Parathyroid adenoma (tissue), 2 donors: ENCODE results near the gene RANBP3L.
"Not testable (repeated sequence)": the region's sequence is repeated elsewhere in the genome, so short reads cannot be mapped to it uniquely, and the experiment has no call there.

ENCODE experiments used
- H2AFZ ChIP-seq: fragments of 300-600 bp; sonication (generic); one replicate; pipeline ENCODE4 v1.7.0; 2017; ENCODE audit warnings: antibody characterized with exemption, mild to moderate bottlenecking
- H3K27ac ChIP-seq: fragments of 300-600 bp; sonication (generic); one replicate; pipeline ENCODE4 v1.7.0; 2017
- H3K27me3 ChIP-seq: fragments of 300-600 bp; sonication (generic); one replicate; pipeline ENCODE4 v1.7.0; 2017; ENCODE audit warnings: low read length; ENCODE audit not compliant: control insufficient read depth, insufficient read depth
- H3K36me3 ChIP-seq: fragments of 300-600 bp; sonication (generic); one replicate; pipeline ENCODE4 v1.7.0; 2017; ENCODE audit warnings: low read length; ENCODE audit not compliant: control insufficient read depth, insufficient read depth
- H3K4me1 ChIP-seq: fragments of 300-600 bp; sonication (generic); one replicate; pipeline ENCODE4 v1.7.0; 2017; ENCODE audit warnings: control low read depth
- H3K4me2 ChIP-seq: fragments of 300-600 bp; sonication (generic); one replicate; pipeline ENCODE4 v1.7.0; 2017; ENCODE audit warnings: low read length
- H3K4me3 ChIP-seq: fragments of 300-600 bp; sonication (generic); one replicate; pipeline ENCODE4 v1.7.0; 2017; ENCODE audit warnings: low read depth, low read length
- H3K79me2 ChIP-seq: fragments of 300-600 bp; sonication (generic); one replicate; pipeline ENCODE4 v1.7.0; 2017; ENCODE audit warnings: control low read depth
- H3K9ac ChIP-seq: fragments of 300-600 bp; sonication (generic); one replicate; pipeline ENCODE4 v1.7.0; 2017; ENCODE audit warnings: mild to moderate bottlenecking
- H3K9me3 ChIP-seq: fragments of 300-600 bp; sonication (generic); one replicate; pipeline ENCODE4 v1.7.0; 2017; ENCODE audit warnings: low read length; ENCODE audit not compliant: control insufficient read depth
- CTCF ChIP-seq: fragments of 300-600 bp; sonication (generic); IDR thresholded peaks from one replicate; pipeline ENCODE4 v1.7.0; 2017; ENCODE audit warnings: antibody characterized with exemption, mild to moderate bottlenecking
- donor health status: primary hyperparathyroidism.

The RANBP3L gene

DNA sequence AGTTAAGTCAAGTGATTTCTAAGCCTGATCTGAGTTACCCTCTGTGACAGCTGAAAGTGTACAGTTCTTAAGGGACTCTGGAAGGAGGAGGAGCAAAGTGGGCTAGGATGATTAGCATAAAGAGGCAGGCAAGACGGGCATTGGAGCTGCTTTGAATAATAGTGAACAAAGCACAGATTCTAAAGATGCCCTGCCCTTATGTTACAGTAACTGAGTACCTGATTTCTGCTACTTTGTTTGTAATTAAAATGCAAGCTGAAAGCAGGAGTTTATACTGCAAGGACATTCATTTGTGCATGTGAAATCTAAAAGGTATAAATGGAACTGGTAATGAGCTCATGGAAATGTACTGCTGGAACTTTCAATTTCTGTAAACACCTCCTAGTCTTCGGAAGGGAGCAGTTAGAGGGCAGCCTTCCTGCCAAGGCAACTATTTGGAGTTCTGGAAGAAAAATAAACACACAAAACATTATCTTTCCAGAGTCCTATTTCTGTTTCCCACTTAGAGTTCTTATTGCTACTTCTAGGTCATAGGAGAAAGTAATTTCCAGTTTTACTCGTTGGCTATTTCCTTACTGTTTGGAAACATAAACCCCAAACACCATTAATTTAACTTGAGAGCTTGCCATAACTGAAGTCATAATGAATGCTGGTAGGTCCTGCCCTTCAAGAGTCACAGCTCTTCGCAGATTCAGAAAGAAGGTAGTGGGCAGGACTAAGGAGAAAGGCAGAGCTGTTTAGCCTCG is at the start of gene RANBP3L:
TSS of gene RANBP3L (minus strand) at position 45 of the 746 bp plus-strand sequence. CDS start 486 bp downstream, outside the sequence.
- Histone ChIP-seq H3K27me3 (no peaks in the 10 kb centered on the region), H3K79me2 (no peaks in the 10 kb centered on the region), H3K4me3 (peak within 1 kb of the TSS; percentile 32), H3K27ac (peak within 1 kb of the TSS; percentile 76), H3K4me1 (peaks cover 21% of the 10 kb centered on the region), H2AFZ (peak within 1 kb of the TSS; percentile 87), H3K9ac (no peak within 1 kb of the TSS), H3K4me2 (peak within 1 kb of the TSS; percentile 64), H3K36me3 (no peaks in the 10 kb centered on the region), H3K9me3 (no peaks in the 10 kb centered on the region)
- TF ChIP-seq CTCF, result no peak

DNA sequence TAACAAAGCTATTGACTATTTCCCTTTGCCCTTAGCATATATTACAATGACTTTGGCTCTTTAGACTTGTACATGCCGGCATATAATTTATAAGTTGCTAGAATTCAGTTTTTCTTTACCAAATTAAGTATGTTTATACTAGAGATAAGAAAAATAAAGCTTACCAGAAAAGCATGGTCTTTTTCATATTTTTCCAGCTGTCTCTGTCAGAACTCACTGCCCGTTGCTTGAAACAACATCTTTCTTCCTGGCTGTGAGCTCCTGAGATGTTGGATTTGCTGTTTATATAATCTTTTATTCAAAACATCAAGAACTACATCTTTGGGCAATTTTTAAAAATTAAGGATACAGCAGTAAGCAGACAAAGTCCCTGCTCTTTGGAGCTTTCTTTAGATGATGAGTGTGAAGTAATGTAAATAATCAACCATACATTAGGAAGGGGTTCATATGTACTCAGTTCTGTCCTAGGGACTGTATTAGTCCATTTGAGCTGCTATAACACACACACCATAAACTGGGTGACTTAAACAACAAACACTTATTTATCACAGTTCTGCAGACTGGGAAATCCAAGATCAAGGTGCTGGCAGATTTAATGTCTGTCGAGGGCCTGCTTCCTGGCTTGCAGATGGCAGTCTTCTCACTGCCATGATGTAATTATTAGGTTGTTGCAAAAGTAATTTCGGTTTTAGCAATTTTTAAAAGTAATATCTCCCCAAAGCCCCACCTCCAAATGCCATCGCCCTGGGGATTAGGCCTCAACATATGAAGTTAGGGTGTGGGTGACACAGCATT is 45.4 kb upstream of the RANBP3L start:
- H3K4me3 ChIP-seq, result no peak overlapping the region
- H3K27me3 ChIP-seq, result no peaks in the 10 kb centered on the region
- no peak overlapping the region for H3K4me2 ChIP-seq
- no peaks in the 10 kb centered on the region for H3K9me3 ChIP-seq
- no peaks in the 10 kb centered on the region for H3K79me2 ChIP-seq
- H3K9ac ChIP-seq, result no peak overlapping the region
- no peaks in the 10 kb centered on the region for H3K36me3 ChIP-seq
- H3K4me1 ChIP-seq, result no peaks in the 10 kb centered on the region
- no peak overlapping the region for H3K27ac ChIP-seq
- no peak overlapping the region for H2AFZ ChIP-seq
- no peak for TF ChIP-seq CTCF

DNA sequence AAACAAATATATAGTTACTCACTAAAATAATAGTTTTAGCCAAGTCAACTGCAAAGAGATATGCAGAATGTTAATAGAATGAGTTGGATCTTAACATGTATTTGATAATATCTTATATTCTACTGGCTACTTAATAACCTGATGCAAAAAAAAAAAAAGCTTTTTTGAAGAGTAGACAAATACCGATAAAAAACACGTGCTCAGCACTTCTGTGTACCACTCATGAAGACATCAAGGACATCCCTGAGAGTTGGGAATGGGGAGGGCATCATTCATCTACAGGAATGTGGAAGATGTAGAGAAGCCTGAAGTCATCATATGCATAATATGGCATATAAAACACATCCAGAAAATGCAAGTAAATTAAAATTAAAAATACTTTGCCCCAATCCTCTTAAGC is 43.2 kb upstream of the RANBP3L start:
- Histone ChIP-seq H3K9ac (no peak overlapping the region), H3K4me2 (no peak overlapping the region), H3K4me3 (no peak overlapping the region), H3K36me3 (no peaks in the 10 kb centered on the region), H2AFZ (no peak overlapping the region), H3K27me3 (no peaks in the 10 kb centered on the region), H3K79me2 (no peaks in the 10 kb centered on the region), H3K4me1 (no peaks in the 10 kb centered on the region), H3K9me3 (no peaks in the 10 kb centered on the region), H3K27ac (no peak overlapping the region)
- TF ChIP-seq CTCF, result no peak

- not testable (repeated sequence) for H3K4me1 ChIP-seq, H3K9ac ChIP-seq, H3K79me2 ChIP-seq, H3K9me3 ChIP-seq, H3K4me3 ChIP-seq, H3K27ac ChIP-seq, H3K27me3 ChIP-seq, H3K4me2 ChIP-seq, H2AFZ ChIP-seq, H3K36me3 ChIP-seq
These were observed 40.0 kb upstream of the RANBP3L start for GRCh38 chr5:36341720-36342119.

- no peaks in the 10 kb centered on the region for H3K79me2 ChIP-seq
- no peak for TF ChIP-seq CTCF
- H2AFZ ChIP-seq, result no peak overlapping the region
- no peaks in the 10 kb centered on the region for H3K36me3 ChIP-seq
- H3K9ac ChIP-seq, result no peak overlapping the region
- no peaks in the 10 kb centered on the region for H3K27me3 ChIP-seq
- H3K4me3 ChIP-seq, result no peak overlapping the region
- H3K27ac ChIP-seq, result no peak overlapping the region
- H3K4me2 ChIP-seq, result no peak overlapping the region
- H3K9me3 ChIP-seq, result no peaks in the 10 kb centered on the region
- H3K4me1 ChIP-seq, result no peaks in the 10 kb centered on the region
These were observed 35.9 kb upstream of the RANBP3L start for GRCh38 chr5:36337597-36337996.
